Osteocyte (in vitro differentiated cells): ENCODE data around the gene CENPE. TPM values are rescaled to one million over a fixed set of nuclear protein-coding genes. Genes with fewer than 3 reads are reported as not detected.
A peak's percentile ranks its signal among the peaks of the same experiment; 100 is the strongest.

Experiments used
- DNase-seq: peaks from one replicate; pipeline ENCODE4 v3.0.0; 2021; ENCODE audit warnings: mixed read lengths; ENCODE audit not compliant: unreplicated experiment; ENCODE audit errors: extremely low spot score
- H3K27ac Mint-ChIP-seq: one replicate; pipeline ENCODE4 v1.8.0; 2021; ENCODE audit warnings: mild to moderate bottlenecking, mixed read lengths; ENCODE audit not compliant: unreplicated experiment
- H3K27me3 Mint-ChIP-seq: one replicate; pipeline ENCODE4 v1.8.0; 2021; ENCODE audit warnings: mixed read lengths; ENCODE audit not compliant: unreplicated experiment
- H3K36me3 Mint-ChIP-seq: one replicate; pipeline ENCODE4 v1.8.0; 2021; ENCODE audit warnings: mixed read lengths; ENCODE audit not compliant: unreplicated experiment
- H3K4me1 Mint-ChIP-seq: one replicate; pipeline ENCODE4 v1.8.0; 2021; ENCODE audit warnings: mixed read lengths; ENCODE audit not compliant: unreplicated experiment
- H3K4me3 Mint-ChIP-seq: one replicate; pipeline ENCODE4 v1.8.0; 2021; ENCODE audit warnings: mild to moderate bottlenecking, moderate library complexity, mixed read lengths; ENCODE audit not compliant: unreplicated experiment
- H3K9me3 Mint-ChIP-seq: one replicate; pipeline ENCODE4 v1.8.0; 2021; ENCODE audit warnings: mixed read lengths; ENCODE audit not compliant: unreplicated experiment
- total RNA-seq: library from RNA; stranded (reverse); gene quantifications from 2 replicates; pipeline ENCODE4 v1.2.1, GENCODE V29; 2021
- TF ChIP-seq, protein P1 (sequence below): fragments of 200-600 bp; sonication (generic); IDR thresholded peaks from 2 replicates; pipeline ENCODE4 v1.5.0; 2021; ENCODE audit warnings: antibody characterized with exemption, mild to moderate bottlenecking, moderate library complexity

The CENPE gene
- total RNA-seq, 1 donor from 2014 or later = 5.7 TPM

DNA sequence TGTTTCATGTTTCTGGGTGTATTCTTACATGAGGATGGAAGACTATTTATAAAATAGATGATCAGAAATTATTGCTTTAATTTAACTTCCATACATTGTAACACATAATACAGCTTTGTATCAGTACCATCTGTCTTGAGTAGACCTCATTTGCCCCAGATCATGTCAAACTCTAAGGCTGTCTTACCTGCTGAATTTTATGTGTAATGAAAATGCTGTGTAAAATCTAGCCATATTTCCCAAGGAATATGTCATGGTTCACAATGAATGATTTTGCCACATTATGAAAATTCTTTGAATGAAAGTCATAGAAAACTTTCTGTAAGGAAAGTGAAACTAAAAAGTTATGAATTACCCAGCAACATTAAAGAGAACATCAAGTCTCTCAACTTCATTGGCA is 105.9 kb downstream of the CENPE start:
- Mint-ChIP-seq H3K4me3 (no peak overlapping the region), H3K4me1 (peaks cover 28% of the 10 kb centered on the region), H3K36me3 (peaks cover 44% of the 10 kb centered on the region), H3K27ac (peak overlapping the region; percentile 28), H3K27me3 (no peaks in the 10 kb centered on the region), H3K9me3 (no peaks in the 10 kb centered on the region)
- TF ChIP-seq, protein P1, sequence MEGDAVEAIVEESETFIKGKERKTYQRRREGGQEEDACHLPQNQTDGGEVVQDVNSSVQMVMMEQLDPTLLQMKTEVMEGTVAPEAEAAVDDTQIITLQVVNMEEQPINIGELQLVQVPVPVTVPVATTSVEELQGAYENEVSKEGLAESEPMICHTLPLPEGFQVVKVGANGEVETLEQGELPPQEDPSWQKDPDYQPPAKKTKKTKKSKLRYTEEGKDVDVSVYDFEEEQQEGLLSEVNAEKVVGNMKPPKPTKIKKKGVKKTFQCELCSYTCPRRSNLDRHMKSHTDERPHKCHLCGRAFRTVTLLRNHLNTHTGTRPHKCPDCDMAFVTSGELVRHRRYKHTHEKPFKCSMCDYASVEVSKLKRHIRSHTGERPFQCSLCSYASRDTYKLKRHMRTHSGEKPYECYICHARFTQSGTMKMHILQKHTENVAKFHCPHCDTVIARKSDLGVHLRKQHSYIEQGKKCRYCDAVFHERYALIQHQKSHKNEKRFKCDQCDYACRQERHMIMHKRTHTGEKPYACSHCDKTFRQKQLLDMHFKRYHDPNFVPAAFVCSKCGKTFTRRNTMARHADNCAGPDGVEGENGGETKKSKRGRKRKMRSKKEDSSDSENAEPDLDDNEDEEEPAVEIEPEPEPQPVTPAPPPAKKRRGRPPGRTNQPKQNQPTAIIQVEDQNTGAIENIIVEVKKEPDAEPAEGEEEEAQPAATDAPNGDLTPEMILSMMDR = no peak
- DNase-seq = no peak

DNA sequence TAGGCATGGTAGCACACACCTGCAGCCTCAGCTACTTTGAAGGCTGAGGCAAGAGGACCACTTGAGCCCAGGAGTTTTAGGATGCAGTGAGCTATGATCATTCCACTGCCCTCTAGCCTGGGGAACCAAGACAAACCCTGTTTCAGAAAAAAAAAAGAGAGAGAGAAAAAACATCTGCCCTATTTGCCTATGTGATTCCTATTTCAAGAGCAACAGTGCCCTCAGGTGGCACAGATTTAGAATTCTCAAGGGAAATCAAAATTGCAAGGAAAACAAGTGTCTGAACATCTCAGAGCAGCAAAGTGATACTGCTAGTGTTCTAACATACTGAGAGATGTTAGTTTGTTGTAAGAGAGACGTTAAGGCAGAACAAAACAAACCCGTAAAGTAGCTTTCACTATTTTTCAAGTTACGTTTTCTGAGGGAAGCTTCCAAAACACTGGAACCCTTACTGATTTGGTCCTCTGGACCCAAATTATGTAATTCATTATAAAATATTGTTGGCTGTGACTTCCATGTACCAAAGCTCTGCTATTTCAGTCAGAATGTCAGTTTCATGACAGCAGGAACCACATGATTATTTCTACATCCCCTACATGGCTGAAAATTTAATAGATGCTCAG is 106.4 kb downstream of the CENPE start:
- Mint-ChIP-seq H3K4me3 (no peak overlapping the region), H3K36me3 (peaks cover 46% of the 10 kb centered on the region), H3K9me3 (no peaks in the 10 kb centered on the region), H3K4me1 (peaks cover 24% of the 10 kb centered on the region), H3K27ac (no peak overlapping the region), H3K27me3 (no peaks in the 10 kb centered on the region)
- TF ChIP-seq, protein P1 = peak; percentile 60
- no peak for DNase-seq

DNA sequence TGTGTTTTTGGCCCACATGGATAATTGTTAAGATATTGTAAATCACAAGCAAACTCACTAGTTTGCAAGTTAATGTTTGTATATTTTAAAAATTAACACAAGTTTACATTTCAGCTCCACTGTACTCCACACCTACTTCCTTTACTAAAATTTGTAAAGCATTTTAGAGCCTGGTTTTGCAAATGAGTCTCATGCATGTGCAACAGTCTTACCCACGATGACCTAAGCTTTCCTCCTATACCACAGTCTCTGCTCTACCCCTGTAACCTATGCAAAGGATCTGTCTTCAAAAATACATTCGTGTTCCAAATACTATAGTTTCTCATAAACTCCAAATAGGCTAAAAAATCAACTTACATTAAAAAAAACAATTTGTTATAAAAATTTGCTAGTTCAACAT is 108.7 kb downstream of the CENPE start:
- Mint-ChIP-seq H3K27ac (no peak overlapping the region), H3K4me1 (peaks cover 19% of the 10 kb centered on the region), H3K9me3 (no peaks in the 10 kb centered on the region), H3K27me3 (no peaks in the 10 kb centered on the region), H3K36me3 (peaks cover 57% of the 10 kb centered on the region), H3K4me3 (no peak overlapping the region)
- DNase-seq = no peak
- TF ChIP-seq, protein P1 = no peak

DNA sequence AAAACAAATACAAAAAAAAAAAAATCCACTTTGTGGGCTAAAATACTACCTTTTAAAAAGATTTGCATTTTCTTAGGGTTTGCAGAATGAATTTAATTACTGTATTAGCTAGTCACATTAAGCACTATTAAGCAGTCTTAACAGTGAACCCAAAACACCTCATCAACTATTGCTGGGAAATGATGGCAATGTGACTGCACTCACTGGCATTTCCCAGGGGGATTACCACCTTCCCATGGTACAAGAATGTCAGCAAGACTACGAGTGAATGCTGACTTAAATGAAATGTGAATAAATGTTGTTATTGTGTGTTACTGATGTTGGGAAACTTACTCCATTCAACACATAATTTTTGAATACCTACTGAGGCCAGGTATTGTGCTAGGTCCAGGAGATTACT is 111.6 kb downstream of the CENPE start:
- no peak for DNase-seq
- Mint-ChIP-seq H3K27ac (no peak overlapping the region), H3K27me3 (no peaks in the 10 kb centered on the region), H3K9me3 (no peaks in the 10 kb centered on the region), H3K4me3 (no peak overlapping the region), H3K4me1 (peaks cover 3% of the 10 kb centered on the region), H3K36me3 (peaks cover 56% of the 10 kb centered on the region)
- TF ChIP-seq, protein P1 = no peak

DNA sequence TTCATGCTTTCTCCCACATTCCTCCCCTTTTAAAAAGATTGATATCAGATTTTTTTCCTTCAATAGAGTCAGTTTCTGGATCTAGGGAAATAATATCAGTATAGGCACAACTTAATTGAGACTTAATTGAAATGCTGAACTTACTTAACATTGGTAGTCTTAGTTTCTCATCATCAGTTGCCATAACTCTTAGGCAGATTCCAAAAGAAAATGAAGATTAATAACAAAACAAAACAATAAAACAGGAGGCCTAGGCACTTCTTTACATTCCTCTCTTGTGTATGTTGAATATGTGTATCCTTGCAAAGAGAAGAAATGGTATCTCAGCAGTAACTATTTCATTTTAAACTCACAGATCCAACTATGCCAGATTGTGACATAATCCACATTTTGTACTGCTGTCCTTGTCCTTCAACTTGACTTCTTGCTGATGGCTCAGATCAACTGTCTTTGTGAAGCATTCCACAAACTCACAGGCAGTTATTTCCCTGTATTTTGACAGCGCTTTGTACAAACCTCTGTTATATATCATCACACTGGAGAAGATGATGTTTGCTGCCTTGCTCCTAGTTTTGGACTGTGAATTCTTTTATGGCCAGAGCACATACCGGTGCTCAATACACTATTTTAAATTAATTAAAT is 112.5 kb downstream of the CENPE start:
- Mint-ChIP-seq H3K27ac (no peak overlapping the region), H3K27me3 (no peaks in the 10 kb centered on the region), H3K4me1 (no peaks in the 10 kb centered on the region), H3K36me3 (peaks cover 54% of the 10 kb centered on the region), H3K9me3 (no peaks in the 10 kb centered on the region), H3K4me3 (no peak overlapping the region)
- TF ChIP-seq, protein P1 = no peak
- no peak for DNase-seq
